HG03159 (cell line): Measurements from ENCODE around the gene RAB1A.
A peak's percentile ranks its signal among the peaks of the same experiment; 100 is the strongest.
"Not testable (repeated sequence)": the region's sequence is repeated elsewhere in the genome, so short reads cannot be mapped to it uniquely, and the experiment has no call there.

Experiments
- ATAC-seq: cut with Tn5 transposase; IDR thresholded peaks from one replicate; pipeline ENCODE4 v1.9.1; 2021; ENCODE audit warnings: mild to moderate bottlenecking, moderate library complexity; ENCODE audit not compliant: unreplicated experiment

RAB1A gene

DNA sequence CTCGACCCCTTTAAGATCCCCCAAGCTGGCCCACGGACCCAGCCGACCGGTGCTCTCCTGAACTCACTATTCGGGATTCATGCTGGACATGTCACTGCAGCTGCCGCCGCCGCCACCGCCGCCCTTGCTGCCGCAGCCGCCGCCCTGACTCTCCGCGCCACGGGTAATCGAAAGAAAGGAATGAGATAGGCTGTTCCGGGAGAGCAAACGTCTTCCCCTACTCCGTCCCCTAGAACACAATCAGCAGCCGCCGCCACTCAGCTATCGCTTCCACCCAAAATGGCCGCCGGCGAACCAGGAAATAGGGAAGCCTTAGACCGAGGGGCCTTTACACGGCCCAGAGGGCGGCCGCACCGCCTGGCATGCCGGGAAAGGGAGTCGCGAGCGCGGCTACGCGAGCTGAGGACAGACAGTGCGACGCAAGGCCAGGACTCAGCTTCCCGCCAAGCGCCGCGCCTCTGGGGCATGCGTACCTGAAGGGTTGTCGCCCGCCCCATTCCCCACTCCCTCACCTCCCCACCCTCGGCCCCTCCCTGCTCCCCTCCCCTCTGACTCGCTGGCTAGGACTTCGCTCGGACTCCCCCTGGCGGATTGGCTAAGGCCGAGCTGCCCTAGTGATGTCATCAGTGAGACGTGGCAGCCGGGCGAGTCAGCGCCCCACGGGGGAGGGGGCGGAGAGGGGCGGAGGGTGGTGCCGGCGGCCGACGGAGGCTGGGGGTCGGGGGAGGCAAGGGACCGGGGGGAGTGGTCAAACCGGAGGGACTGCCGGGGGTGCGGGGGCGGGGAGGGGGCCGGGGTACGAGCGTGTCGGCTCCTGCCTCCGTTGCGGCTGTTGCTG, at the start of gene RAB1A:
RAB1A (minus strand) TSS at position 281 of the 838 bp plus-strand sequence; CDS start at position 90, 191 bp downstream.
- peak; percentile 97 for ATAC-seq

DNA sequence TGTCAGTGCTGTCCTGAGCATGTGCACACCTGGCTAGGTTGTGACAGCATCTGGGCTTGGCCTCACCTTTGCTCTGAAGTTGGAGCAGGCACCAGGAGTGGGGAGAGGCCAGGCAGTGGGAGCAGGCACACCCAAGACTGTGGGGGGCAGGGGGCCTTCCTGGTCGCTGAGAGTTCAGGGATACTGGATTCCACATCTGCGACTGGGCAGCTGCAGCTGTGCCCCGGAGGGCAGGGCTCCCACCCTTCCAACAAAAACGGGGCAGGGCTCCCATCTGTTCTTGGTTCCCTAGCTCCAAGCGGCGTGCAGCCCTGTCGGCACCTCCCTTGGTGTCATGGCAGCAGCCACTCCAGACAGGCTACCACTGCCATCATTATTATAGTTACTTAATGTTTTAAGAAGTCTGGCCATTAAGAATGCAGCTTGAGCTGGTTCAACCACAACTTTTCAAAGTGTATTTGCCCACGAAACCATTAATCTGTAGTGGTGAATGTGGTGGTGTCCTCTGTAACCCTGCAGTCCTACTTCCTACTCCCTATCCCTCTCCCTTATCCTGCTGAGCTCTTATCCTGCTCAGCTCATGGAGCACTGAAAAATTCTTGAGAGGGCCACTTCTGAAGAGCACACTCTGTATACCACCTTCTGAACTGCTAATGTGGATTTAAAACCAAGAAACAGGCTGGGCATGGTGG, 48.0 kb upstream of the RAB1A start:
- ATAC-seq: no peak

DNA sequence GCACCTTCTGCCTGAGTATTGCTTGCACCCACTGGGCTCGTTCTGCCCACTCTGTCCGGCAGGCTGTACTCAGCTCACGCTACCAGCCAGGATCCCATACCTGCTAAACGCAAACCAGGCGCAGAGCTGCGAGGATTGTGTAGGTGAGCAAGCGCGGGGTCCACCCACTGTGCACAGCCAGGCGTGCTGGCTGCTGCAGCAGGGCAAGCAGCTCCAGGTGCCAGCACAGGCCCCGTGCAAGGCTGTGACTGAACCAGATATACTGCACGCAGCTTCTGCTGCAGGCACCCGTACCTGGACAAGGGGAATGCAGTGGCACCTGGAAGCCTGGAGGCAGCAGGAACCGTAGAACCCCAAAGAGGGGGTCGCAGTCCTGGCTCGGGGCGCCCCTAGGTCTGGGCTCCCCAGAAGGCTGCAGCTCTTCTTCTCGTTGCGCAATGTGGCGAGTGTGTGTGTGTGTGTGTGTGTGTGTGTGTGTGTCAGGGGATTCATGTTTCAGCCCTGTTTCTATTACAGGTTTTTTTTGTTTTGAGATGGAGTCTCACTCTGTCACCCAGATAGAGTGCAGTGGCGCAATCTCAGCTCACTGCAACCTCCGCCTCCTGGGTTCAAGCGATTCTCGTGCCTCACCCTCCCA, 46.1 kb upstream of the RAB1A start:
- ATAC-seq: no peak

DNA sequence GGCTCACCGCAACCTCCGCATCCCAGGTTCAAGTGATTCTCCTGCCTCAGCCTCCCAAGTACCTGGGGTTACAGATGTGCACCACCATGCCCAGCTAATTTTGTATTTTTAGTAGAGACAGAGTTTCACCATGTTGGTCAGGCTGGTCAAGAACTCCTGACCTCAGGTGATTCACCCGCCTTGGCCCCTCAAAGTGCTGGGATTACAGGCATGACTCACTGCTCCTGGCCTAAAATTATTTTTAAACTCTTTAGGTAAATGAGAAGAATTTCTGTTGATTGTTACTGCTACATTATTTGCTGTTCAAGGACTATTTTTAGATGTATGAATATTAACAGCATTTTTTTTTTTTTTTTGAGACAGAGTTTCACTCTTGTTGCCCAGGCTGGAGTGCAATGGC, 44.1 kb upstream of the RAB1A start:
- ATAC-seq: not testable (repeated sequence)

DNA sequence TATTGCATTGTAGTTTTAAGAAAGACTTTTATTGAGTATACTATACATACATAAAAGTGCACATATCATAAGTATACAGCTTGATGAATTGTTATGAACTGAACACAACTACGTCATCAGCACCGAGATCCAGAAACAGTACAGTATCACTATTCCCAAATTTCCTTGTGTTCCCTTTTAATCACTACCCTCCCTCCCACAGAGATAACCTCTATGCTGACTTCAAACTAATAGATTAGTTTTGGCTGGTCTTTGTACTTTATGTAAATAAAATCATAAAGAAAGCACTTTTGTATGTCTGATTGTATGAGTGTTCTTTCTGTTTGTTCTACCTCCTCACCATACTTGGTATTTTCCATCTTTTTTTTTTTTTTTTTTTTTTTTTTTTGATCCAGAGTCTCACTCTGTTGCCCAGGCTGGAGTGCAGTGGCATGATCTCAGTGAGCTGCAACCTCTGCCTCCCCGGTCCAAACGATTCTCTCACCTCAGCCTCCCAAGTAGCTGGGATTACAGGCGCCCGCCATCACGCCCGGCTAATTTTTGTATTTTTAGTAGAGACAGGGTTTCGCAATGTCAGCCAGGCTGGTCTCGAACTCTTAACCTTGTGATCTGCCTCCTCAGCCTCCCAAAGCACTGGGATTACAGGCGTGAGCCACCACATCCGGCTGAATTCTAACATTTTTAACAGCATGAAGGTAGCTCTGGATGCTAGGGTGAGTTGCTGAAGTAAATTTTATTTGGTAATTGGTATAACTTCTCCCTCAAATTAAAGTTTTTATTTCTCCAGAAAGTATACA, 43.3 kb upstream of the RAB1A start:
- no peak for ATAC-seq

DNA sequence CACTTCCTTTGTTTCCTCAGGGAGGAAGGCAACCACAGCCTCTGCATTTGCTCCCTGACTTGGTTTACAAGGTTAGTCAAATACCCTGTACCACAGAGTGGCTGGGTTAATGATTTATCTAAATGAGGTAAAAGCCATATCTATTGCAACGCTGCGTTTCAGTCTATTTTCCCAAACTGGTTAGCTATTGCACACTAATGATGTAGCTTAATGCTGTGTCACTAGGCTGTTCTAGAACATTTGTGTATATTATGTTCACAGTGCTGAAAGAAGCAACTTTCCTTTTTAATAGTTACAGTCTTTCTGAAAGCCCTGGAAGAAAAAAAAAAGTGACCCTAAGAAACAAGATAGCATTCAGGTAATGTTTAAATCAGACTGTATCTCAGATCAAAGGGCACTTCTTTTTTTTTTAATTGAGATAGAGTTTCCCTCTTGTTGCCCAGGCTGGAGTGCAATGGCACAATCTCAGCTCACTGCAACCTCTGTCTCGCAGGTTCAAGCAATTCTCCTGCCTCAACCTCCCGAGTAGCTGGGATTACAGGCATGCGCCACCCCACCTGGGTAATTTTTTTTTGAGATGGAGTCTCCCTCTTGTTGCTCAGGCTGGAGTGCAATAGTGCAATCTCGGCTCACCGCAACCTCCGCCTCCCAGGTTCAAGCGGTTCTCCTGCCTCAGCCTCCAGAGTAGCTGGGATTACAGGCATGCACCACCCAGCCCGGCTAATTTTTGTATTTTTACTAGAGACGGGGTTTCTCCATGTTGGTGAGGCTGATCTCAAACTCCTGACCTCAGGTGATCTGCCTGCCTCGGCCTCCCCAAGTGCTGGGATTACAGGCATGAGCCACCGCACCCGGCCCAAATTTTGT, 40.9 kb upstream of the RAB1A start:
- not testable (repeated sequence) for ATAC-seq

DNA sequence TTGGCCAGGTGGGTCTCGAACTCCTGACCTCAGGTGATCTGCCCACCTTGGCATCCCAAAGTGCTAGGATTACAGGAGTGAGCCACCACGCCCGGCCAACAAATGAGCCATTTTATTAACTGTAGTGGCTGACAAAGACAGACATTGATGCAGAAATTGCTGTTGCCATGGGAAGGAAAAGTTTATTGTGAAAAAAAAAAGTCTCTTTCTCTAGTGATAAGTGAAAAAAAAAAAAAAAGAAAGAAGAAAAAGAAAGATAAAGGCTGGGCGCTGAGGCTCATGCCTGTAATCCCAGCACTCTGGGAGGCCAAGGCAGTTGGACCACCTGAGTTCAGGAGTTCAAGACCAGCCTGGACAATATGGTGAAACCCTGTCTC, 39.8 kb upstream of the RAB1A start:
- no peak for ATAC-seq

DNA sequence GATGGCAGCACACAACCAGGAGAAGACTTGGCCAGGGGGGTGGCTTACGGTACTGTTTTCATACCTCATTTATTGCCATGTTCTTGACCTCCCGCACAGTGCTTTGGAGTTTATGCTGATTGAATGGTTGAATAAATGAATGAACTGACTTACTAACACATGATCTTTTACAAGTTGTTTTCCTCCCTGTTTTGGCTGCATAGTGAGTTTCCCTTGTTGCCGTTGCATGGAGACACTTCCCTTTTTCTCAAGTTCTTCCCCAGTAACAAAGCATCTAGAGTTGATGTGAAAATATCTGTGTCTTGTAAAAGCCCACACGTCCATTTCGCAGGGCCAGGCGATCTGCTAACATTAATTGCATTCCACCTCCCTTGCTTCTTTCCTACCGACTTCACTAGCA, 35.7 kb upstream of the RAB1A start:
- no peak for ATAC-seq

DNA sequence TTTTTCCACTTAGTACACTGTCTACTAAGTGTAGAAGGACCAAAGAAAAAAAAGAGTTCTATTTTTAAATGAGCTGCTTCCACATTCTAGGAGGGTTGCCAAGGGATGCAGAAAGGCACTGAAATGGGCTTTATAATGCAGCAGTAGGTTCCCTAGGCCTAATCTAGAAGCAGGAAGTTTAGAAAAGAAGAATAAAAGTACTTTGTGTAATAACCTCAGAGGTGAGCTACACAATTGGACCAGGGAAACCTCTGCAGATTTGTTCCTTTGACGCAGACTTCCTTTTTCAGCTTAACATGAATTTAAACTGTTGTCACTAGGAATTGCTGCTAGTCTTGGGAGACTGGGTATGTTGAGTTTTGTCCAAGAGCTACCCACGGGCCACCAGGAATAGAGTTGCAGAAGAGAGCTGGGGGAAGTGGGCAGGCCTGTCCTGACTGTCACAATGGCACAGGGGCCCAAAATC, 34.6 kb upstream of the RAB1A start:
- ATAC-seq: no peak

DNA sequence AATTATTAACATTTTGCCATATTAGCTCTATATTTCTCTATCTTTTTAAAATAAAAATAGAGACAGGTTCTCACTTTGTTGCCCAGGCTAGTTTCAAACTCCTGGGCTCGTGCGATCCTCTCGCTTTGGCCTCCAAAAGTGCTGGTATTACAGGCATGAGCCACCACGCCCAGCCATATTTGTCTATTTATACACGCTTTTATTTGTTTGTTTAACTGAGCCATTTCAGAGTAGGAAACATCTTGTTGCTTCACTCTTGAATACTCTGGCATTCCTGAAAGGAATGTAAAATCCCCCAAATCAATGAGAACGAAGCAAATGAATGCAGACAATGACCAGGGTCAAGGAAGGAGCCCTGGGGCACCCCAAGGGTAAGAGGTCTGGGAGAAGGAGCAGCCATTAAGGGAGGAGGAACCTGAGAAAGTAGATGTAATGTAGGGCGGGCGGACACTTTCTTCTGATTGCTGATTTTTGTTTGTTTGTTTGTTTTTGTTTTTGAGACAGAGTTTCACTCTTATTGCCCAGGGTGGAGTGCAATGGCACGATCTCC, 31.7 kb upstream of the RAB1A start:
- no peak for ATAC-seq

DNA sequence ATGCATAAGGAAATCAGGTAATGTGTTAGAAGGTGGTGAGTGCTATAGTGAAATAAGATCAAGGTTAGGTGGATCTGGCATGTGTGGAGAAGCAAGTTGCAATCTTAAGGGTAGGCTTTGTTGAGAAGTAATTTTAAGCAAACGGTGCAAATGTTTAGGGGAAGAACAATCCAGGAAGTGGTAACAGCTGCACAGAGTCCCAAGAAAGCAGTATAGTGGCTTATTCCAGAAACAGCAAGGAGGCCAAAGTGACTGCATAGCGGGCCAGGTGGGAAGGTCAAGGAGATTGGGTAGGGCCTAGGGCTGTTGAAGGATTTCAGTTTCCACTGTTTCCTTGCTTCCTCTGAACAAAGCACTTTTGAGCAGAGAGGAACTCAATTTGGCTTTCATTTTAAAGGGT, 30.0 kb upstream of the RAB1A start:
- no peak for ATAC-seq

DNA sequence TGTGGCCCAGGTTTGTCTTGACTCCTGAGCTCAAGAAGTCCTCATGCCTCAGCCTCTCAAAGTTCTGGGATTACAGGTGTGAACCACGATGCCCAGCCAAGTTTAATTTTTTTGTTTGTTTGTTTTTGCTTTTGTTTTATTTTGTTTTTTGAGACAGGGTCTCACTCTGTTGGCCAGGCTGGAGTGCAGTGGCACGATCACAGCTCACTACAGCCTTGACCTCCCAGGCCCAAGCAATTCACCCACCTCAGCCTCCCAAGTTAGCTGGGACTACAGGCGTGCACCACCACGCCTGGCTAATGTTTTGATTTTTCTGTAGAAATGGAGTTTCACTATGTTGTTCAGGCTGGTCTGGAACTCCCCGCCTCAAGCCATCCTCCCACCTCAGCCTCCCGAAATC, 29.4 kb upstream of the RAB1A start:
- no peak for ATAC-seq

DNA sequence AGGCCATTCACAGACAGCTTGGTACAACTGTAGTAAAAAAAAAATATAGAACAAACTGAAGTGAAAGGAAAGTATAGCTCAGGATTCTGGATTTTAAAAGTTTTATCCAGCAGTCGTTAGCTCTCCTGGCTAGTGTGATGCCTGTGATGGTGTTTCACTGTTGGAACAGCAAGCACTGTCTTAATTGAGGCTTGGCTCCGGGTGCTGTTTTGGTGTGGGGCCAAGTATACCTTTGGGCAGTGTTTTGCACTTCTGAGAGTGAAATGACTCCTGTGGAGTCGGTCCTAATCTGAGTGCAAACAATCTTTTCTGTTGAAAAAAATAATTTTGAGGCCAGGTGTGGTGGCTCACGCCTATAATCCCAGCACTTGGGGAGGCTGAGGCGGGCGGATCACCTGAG, 28.7 kb upstream of the RAB1A start:
- ATAC-seq: no peak

DNA sequence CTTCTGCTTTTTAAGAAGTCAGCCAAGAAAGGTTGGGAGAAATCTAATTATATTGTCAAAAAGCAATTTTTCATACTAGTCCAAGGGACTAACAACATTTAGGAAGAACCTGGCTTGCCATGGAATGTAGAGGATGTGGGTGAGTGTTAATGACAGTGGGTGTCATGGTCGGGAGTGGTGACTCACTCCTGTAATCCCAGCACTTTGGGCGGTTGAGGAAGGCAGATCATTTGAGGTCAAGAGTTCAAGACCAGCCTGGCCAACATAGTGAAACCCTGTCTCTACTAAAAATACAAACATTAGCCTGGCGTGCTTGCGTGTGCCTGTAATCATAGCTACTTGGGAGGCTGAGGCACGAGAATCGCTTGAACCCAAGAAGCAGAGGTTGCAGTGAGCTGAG, 27.9 kb upstream of the RAB1A start:
- not testable (repeated sequence) for ATAC-seq

DNA sequence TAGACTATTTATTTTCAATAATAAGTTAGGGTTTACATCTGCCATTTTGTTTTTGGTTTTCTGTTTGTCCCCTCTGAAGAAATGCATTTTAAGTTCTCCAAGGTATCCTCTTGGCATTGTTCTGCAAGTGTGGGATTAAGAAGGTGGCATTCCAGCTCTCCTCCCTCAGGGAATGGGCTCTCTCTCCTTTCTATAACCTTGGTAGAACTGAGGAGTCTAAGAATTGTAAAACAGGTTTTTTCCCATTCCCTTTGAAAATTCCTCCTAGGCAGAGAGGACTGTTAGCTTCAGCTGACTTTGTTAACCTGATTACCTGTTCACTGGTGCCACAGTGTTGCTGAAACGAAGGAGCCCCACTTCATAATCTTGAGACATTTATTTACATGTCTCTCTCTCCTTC, 26.1 kb upstream of the RAB1A start:
- ATAC-seq: no peak

DNA sequence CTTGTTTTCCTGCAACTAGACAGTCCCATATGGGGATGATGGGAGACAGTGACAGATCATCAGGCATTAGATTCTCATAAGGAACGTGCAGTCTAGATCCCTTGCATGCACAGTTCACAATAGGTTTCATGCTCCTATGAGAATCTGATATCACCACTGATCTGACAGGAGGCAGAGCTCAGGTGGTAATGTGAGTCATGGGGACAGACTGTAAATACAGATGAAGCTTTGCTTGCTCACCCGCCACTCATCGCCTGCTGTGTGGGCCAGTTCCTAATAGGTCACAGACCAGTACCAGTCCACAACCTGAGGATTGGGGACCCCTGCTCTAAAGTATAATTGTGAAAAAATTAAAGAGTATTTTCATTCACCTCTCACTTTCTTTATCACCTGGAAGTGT, 23.6 kb upstream of the RAB1A start:
- ATAC-seq: no peak

DNA sequence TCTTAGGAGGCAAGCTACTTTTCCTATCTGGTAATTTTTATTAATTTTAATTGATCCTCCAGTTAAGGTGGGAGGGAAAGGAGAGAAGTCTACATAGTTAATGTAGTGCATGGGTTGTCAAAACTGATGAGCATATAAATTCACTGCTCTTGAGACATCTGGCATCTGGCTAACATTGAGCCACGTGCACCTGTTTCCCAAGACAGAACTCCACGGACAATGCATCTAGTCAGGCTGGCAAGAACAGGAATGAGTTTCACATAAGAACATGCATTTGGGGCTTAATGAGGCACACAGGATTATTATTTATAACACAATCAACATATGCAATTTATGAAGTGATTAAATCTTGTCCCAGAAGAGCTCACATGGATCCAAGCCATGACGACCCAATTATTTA, 16.2 kb upstream of the RAB1A start:
- no peak for ATAC-seq

DNA sequence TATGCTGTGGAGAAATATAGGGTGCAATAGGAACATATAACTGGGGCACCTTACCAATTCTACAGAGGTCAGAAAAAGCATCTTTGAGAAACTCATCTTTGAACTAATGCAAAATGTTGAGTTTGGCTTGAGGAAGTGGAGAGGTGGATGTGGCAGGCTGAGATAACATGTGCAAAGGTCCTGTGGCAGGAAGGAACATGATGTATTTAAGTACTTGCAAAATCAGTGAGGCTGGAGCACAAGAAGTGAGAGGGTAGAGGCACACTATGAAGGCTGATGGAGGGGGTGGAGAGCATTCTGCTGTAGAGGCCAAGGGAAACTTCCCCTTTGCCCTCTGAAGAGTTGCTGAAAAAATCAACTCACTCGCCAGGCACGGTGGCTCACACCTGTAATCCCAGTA, 14.7 kb upstream of the RAB1A start:
- ATAC-seq: no peak

DNA sequence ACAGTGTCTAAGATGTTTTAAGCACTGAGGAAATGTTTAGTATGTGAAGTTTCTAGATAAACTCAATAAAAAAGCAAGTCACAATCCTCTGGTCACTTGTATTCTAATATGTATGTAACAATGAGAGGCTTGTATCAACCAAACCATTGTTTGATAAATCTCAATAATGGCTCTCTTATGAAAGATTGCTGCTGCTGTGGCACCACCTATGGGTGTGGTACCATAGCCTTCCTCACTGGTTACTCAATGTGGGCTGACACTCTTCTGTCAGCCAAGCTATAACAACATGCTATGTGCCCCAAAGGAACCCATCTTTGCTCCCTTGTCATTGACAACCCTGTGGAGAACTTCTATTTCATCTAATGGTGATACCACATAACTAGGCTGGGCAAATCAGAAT, 12.6 kb upstream of the RAB1A start:
- ATAC-seq: no peak
